Kidney (tissue), 14 donors: ENCODE measurements around the gene TTC16. TPM values are rescaled to one million over a fixed set of nuclear protein-coding genes. Genes with fewer than 3 reads are reported as not detected.

Source experiments
- DNase-seq, 5 donors: peaks; one replicate each; pipeline ENCODE4 v3.0.0-alpha.2; 2013 to 2020
- FAIRE-seq: peaks from 2 replicates; lab custom pipeline; 2012; peaks lifted over from hg19 to GRCh38; lab: Jason Lieb, UNC
- H3K27ac ChIP-seq, 2 donors: one replicate each; pipeline ENCODE4 v1.7.0; 2013; ENCODE audit warnings: low read depth in 2 of 2, low read length in 2 of 2, inconsistent platforms in 1 of 2
- H3K27me3 ChIP-seq: one replicate; pipeline ENCODE4 v1.7.1; 2013; ENCODE audit warnings: low read length, inconsistent platforms; ENCODE audit not compliant: control insufficient read depth, insufficient read depth
- H3K36me3 ChIP-seq, 3 donors: one replicate each; pipeline versions ENCODE4 v1.7.0 to v1.7.1; 2013; ENCODE audit warnings: low read length in 3 of 3, control low read depth in 1 of 3, inconsistent platforms in 1 of 3; ENCODE audit not compliant: insufficient read depth in 3 of 3, control insufficient read depth in 2 of 3
- H3K4me1 ChIP-seq, 3 donors: one replicate each; pipeline versions ENCODE4 v1.7.0 to v1.7.1; 2013; ENCODE audit warnings: low read length in 3 of 3, inconsistent platforms in 1 of 3, low read depth in 1 of 3; ENCODE audit not compliant: control insufficient read depth in 2 of 3, insufficient read depth in 2 of 3
- H3K4me3 ChIP-seq, 3 donors: one replicate each; pipeline versions ENCODE4 v1.7.0 to v1.8.1; 2013; ENCODE audit warnings: low read length in 3 of 3, control low read depth in 1 of 3, inconsistent platforms in 1 of 3
- H3K9ac ChIP-seq, 3 donors: one replicate each; pipeline versions ENCODE4 v1.7.0 to v1.7.1; 2013; ENCODE audit warnings: low read length in 3 of 3, control low read depth in 1 of 3, inconsistent platforms in 1 of 3
- H3K9me3 ChIP-seq, 3 donors: one replicate each; pipeline versions ENCODE4 v1.7.0 to v1.7.1; 2013; ENCODE audit warnings: low read length in 3 of 3, control low read depth in 1 of 3, inconsistent platforms in 1 of 3; ENCODE audit not compliant: control insufficient read depth in 2 of 3, insufficient read depth in 1 of 3
- CTCF ChIP-seq: IDR thresholded peaks from 3 replicates; pipeline ENCODE4 v1.5.1; 2012; ENCODE audit warnings: mild to moderate bottlenecking, moderate library complexity, borderline replicate concordance; ENCODE audit not compliant: insufficient read depth; ENCODE audit errors: extremely low read depth
- intact Hi-C: fragments of 100-400 bp; cut with DNase I; formaldehyde crosslinking; loops from one replicate; pipeline ENCODE4 v1.11.1; 2022
- polyA plus RNA-seq: library from polyadenylated mRNA; stranded (reverse); fragments of 350-450 nt; fragmentation: Illumina TruSeq; extraction: RNeasy Lipid Tissue Mini Kit (QIAGEN cat#74804); gene quantifications from one replicate; pipeline ENCODE4 v1.2.3, GENCODE V29; 2014; ENCODE audit warnings: low read depth, low replicate concordance; ENCODE audit not compliant: insufficient read depth
- total RNA-seq: library from RNA; stranded (reverse); fragmentation: NEBNext Ultra II Directional; extraction: Animal tissue kit (Norgen Biotek cat#: 25700); gene quantifications from one replicate; pipeline ENCODE4 v1.2.1, GENCODE V29; 2021
- donor health status: control.
- donor health status: control.
- donor health status: control.
- donor health status: control.
- donor health status: control.
- donor health status: DM: yes; HTN: yes; CAD: no.
- donor health status: Normal renal cell carcinoma (clear cell type).

Gene TTC16
- total and polyA plus RNA-seq, 2 donors from 2014 or later = 0.32 to 0.72 TPM

GRCh38 chr9:127717766-127718165, 1.9 kb downstream of the TTC16 start:
- H3K36me3 ChIP-seq = no peaks in the 10 kb centered on the region
- no peak overlapping the region for H3K9ac ChIP-seq
- H3K27ac ChIP-seq = no peak overlapping the region
- intact Hi-C loops = no loop called here
- FAIRE-seq (no peak), DNase-seq (no peak)
- H3K27me3 ChIP-seq = no peaks in the 10 kb centered on the region
- H3K4me1 ChIP-seq = peaks cover 0 to 12% (median 3%) of the 10 kb centered on the region in 3 donors
- no peaks in the 10 kb centered on the region for H3K9me3 ChIP-seq
- H3K4me3 ChIP-seq = no peak overlapping the region
- no peak for TF ChIP-seq CTCF

DNA sequence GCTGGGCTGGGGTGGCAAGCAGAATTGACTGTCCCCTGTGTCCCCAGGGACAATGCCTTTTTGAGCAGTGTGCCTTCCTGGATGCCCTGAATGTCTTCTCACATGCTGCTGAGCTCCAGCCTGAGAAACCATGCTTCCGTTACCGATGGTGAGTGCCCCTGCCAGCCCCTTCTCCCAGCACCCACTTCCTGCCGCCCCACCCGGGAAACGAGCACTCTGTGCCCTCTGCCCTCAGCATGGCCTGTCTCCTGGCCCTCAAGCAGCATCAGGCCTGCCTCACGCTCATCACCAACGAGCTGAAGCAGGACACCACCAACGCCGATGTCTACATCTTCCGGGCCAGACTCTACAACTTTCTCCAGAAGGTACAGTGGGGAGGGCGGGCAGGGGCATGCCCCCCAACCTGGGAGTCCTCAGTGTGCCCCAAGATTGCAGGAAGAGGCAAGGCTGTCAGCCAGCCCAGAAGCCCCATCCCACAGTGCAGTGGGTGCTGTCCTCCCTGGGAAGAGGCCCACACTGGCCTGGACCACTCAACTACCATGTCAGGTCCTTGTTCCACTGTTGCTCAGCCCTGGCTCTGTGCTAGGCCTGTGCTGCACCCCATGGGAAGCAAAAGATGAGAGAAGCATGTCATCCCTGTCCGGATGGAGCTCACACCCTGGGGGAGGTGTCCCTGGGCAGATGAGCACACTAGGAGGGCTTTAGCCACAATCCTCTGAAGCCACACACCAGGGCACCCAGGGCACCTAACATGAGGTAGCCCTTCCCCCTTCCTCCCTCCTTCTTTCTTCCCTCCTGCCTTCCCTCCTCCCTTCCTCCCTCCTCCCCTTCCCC, 4.4 kb downstream of the TTC16 start:
- H3K9me3 ChIP-seq = no peaks in the 10 kb centered on the region
- no peaks in the 10 kb centered on the region for H3K27me3 ChIP-seq
- FAIRE-seq (no peak), DNase-seq (peak in 1 of 5 donors; percentile 66)
- intact Hi-C loops = loop anchor here (10.0 kb wide), 1 partner anchor 125 kb away; no protein-coding TSS in a partner anchor
- no peaks in the 10 kb centered on the region for H3K36me3 ChIP-seq
- H3K4me3 ChIP-seq = no peak overlapping the region
- H3K4me1 ChIP-seq = peaks cover 0 to 9% (median 3%) of the 10 kb centered on the region in 3 donors
- no peak overlapping the region for H3K27ac ChIP-seq
- no peak for TF ChIP-seq CTCF
- no peak overlapping the region for H3K9ac ChIP-seq

- Histone ChIP-seq H3K27me3 (no peaks in the 10 kb centered on the region), H3K36me3 (no peaks in the 10 kb centered on the region), H3K27ac (no peak overlapping the region), H3K9ac (no peak overlapping the region), H3K9me3 (no peaks in the 10 kb centered on the region), H3K4me1 (peaks cover 0 to 9% (median 3%) of the 10 kb centered on the region in 3 donors), H3K4me3 (no peak overlapping the region)
- DNase-seq (peak in 1 of 5 donors; percentile 64), FAIRE-seq (no peak)
- no peak for TF ChIP-seq CTCF
- intact Hi-C loops = loop anchor here (10.0 kb wide), 1 partner anchor 126 kb away; no protein-coding TSS in a partner anchor
Measured at GRCh38 chr9:127720865-127721227, 5.0 kb downstream of the TTC16 start.
